Body of pancreas (tissue), 4 donors: ENCODE data around the gene RAB7A.

Experiments used
- CTCF ChIP-seq, 7 experiments: fragments of 450-650 bp in 4 of 7; fragments of 200-600 bp in 3 of 7; sonication (generic) in 3 of 7; IDR thresholded peaks; one replicate each; pipeline ENCODE4 v1.5.1; 2016 to 2019; ENCODE audit warnings: antibody characterized with exemption in 7 of 7
- POLR2A ChIP-seq, 3 donors: fragments of 450-650 bp; IDR thresholded peaks; one replicate each; pipeline ENCODE4 v1.6.1; 2016; ENCODE audit warnings: antibody characterized with exemption in 3 of 3, mild to moderate bottlenecking in 2 of 3

- TF ChIP-seq CTCF (IDR thresholded peaks at IDR 0.05) (no peak), POLR2A (IDR thresholded peaks at IDR 0.05) (no peak)
Observed at GRCh38 chr3:128760881-128761280, 34.9 kb downstream of the RAB7A start.
